Vagina (tissue), 2 donors: ENCODE measurements around the gene REXO4.

Source experiments
- CTCF ChIP-seq, 3 experiments: fragments of 450-650 bp in 2 of 3; fragments of 200-600 bp in 1 of 3; sonication (generic) in 1 of 3; IDR thresholded peaks; one replicate each; pipeline ENCODE4 v1.5.1; 2017 to 2019; ENCODE audit warnings: antibody characterized with exemption in 3 of 3, mild to moderate bottlenecking in 2 of 3, moderate library complexity in 2 of 3
- POLR2A ChIP-seq, 2 donors: fragments of 450-650 bp; IDR thresholded peaks; one replicate each; pipeline ENCODE4 v1.6.1; 2017; ENCODE audit warnings: antibody characterized with exemption in 2 of 2, mild to moderate bottlenecking in 2 of 2, moderate library complexity in 2 of 2
- POLR2AphosphoS5 ChIP-seq, 2 donors: sonication (generic); formaldehyde crosslinking; IDR thresholded peaks; one replicate each; pipeline ENCODE4 v1.9.0; 2017; ENCODE audit warnings: antibody characterized with exemption in 2 of 2, mild to moderate bottlenecking in 2 of 2, low read depth in 1 of 2; ENCODE audit not compliant: insufficient read depth in 1 of 2

- no peak for TF ChIP-seq POLR2AphosphoS5 (IDR thresholded peaks at IDR 0.05; ENCODE audit: insufficient read depth in 1 of 2, low read depth in 1 of 2)
- no peak for TF ChIP-seq CTCF (IDR thresholded peaks at IDR 0.05)
- no peak for TF ChIP-seq POLR2A (IDR thresholded peaks at IDR 0.05)
Measured at GRCh38 chr9:133427658-133428348, 10.0 kb upstream of the REXO4 start.
